ENCODE data around the gene TMEM150B. TPM values are rescaled to one million over a fixed set of nuclear protein-coding genes. Genes with fewer than 3 reads are reported as not detected.

Gene TMEM150B
- total RNA-seq, 1 experiment from 2014 or later: not detected

GRCh38 chr19:55276720-55277430 is 48.3 kb downstream of the TMEM150B start:
- Histone ChIP-seq H3K4me2 (ENCODE audit: low read length) (no peak overlapping the region), H3K9me3 (ENCODE audit: control insufficient read depth in 1 of 2, insufficient read depth in 1 of 2, low read depth in 1 of 2, low read length in 2 of 2) (no peaks in the 10 kb centered on the region), H3K27me3 (ENCODE audit: insufficient read depth, low read length) (no peaks in the 10 kb centered on the region), H3K36me3 (ENCODE audit: control insufficient read depth in 1 of 2, insufficient read depth in 2 of 2, low read length in 2 of 2) (peaks cover 9 to 21% of the 10 kb centered on the region in 2 experiments; a peak in 3 of 4 replicates), H3K9me2 (ENCODE audit: insufficient read depth) (no peaks in the 10 kb centered on the region), H3K4me1 (ENCODE audit: control insufficient read depth in 1 of 2, insufficient read depth in 2 of 2, low read length in 2 of 2) (peaks cover 11 to 18% of the 10 kb centered on the region in 2 experiments), H4K20me1 (ENCODE audit: insufficient read depth) (no peaks in the 10 kb centered on the region), H2AFZ (ENCODE audit: low read depth, low read length, poor library complexity, severe bottlenecking) (no peak overlapping the region), H3K4me3 (replicated peaks in 1 of 2; ENCODE audit: low read depth in 1 of 2, low read length in 2 of 2) (no peak overlapping the region), H3K9ac (ENCODE audit: low read length) (no peak overlapping the region), H3K79me2 (ENCODE audit: insufficient read depth, low read length) (peaks cover 13% of the 10 kb centered on the region), H3K27ac (ENCODE audit: low read depth, low read length) (no peak overlapping the region; the same call in 1 of the 2 replicates)
- DNase-seq (ENCODE audit: low read depth, low spot score): no peak
- intact Hi-C loops (cut with micrococcal nuclease): no loop called here
- ChIA-PET CTCF (no interaction called here), RAD21 (ENCODE audit: low non-redundant PET in 1 of 2, low total read pairs in 2 of 2, uncharacterized antibody in 2 of 2, unreplicated experiment in 2 of 2) (no interaction called here), POLR2A (no interaction called here)
- TF ChIP-seq JUND (IDR thresholded peaks at IDR 0.05) (no peak), SRF (IDR thresholded peaks at IDR 0.05; ENCODE audit: low read depth) (no peak), CEBPB (IDR thresholded peaks at IDR 0.05; ENCODE audit: low read depth) (no peak), CTCF (IDR thresholded peaks at IDR 0.05 in 2 of 3, conservative IDR thresholded peaks at IDR 0.05 in 1 of 3; ENCODE audit: borderline replicate concordance in 1 of 3, insufficient read depth in 1 of 3, low read depth in 2 of 3, low read length in 2 of 3) (no peak)
- no TSS peak for BruUV-seq (replicated peaks)
- no peak for ATAC-seq

- no peak overlapping the region for H3K9ac ChIP-seq (ENCODE audit: low read length)
- H3K9me2 ChIP-seq (ENCODE audit: insufficient read depth): no peaks in the 10 kb centered on the region
- POLR2A ChIA-PET: no interaction called here
- peaks cover 11 to 16% of the 10 kb centered on the region in 2 experiments for H3K4me1 ChIP-seq (ENCODE audit: control insufficient read depth in 1 of 2, insufficient read depth in 2 of 2, low read length in 2 of 2)
- H2AFZ ChIP-seq (ENCODE audit: low read depth, low read length, poor library complexity, severe bottlenecking): no peak overlapping the region
- BruUV-seq (replicated peaks): no TSS peak
- H3K27me3 ChIP-seq (ENCODE audit: insufficient read depth, low read length): no peaks in the 10 kb centered on the region
- no peak overlapping the region for H3K4me3 ChIP-seq (replicated peaks in 1 of 2; ENCODE audit: low read depth in 1 of 2, low read length in 2 of 2)
- no peaks in the 10 kb centered on the region for H3K9me3 ChIP-seq (ENCODE audit: control insufficient read depth in 1 of 2, insufficient read depth in 1 of 2, low read depth in 1 of 2, low read length in 2 of 2)
- intact Hi-C loops (cut with micrococcal nuclease): no loop called here
- RAD21 ChIA-PET (ENCODE audit: low non-redundant PET in 1 of 2, low total read pairs in 2 of 2, uncharacterized antibody in 2 of 2, unreplicated experiment in 2 of 2): no interaction called here
- ATAC-seq (no peak), DNase-seq (ENCODE audit: low read depth, low spot score) (no peak)
- H3K79me2 ChIP-seq (ENCODE audit: insufficient read depth, low read length): peaks cover 13% of the 10 kb centered on the region
- CTCF ChIA-PET: no interaction called here
- no peaks in the 10 kb centered on the region for H4K20me1 ChIP-seq (ENCODE audit: insufficient read depth)
- no peak overlapping the region for H3K4me2 ChIP-seq (ENCODE audit: low read length)
- peaks cover 9 to 21% of the 10 kb centered on the region in 2 experiments; a peak in 3 of 4 replicates for H3K36me3 ChIP-seq (ENCODE audit: control insufficient read depth in 1 of 2, insufficient read depth in 2 of 2, low read length in 2 of 2)
- no peak overlapping the region for H3K27ac ChIP-seq (ENCODE audit: low read depth, low read length)
- TF ChIP-seq EZH2 (IDR thresholded peaks at IDR 0.05): no peak
- no peak for TF ChIP-seq JUND (IDR thresholded peaks at IDR 0.05)
- no peak for TF ChIP-seq SP1 (IDR thresholded peaks at IDR 0.05; ENCODE audit: low read depth)
- TF ChIP-seq YY1 (IDR thresholded peaks at IDR 0.05; ENCODE audit: extremely low read depth, insufficient replicate concordance, low read depth, low read length): no peak
- no peak for TF ChIP-seq ZBTB33 (IDR thresholded peaks at IDR 0.05; ENCODE audit: extremely low read depth, insufficient replicate concordance, low read length)
- no peak for TF ChIP-seq ZNF274 (IDR thresholded peaks at IDR 0.05; ENCODE audit: low read depth, low read length)
- no peak for TF ChIP-seq POLR2AphosphoS5 (IDR thresholded peaks at IDR 0.05; ENCODE audit: low read depth, low read length)
- TF ChIP-seq SRF (IDR thresholded peaks at IDR 0.05; ENCODE audit: low read depth): no peak
- TF ChIP-seq EGR1 (IDR thresholded peaks at IDR 0.05; ENCODE audit: low read depth): no peak
- TF ChIP-seq SIN3A (IDR thresholded peaks at IDR 0.05; ENCODE audit: low read depth): no peak
- TF ChIP-seq ELF1 (IDR thresholded peaks at IDR 0.05; ENCODE audit: borderline replicate concordance, low read depth): no peak
- TF ChIP-seq CEBPB (IDR thresholded peaks at IDR 0.05; ENCODE audit: low read depth): no peak
- TF ChIP-seq POLR2A (IDR thresholded peaks at IDR 0.05; ENCODE audit: borderline replicate concordance, extremely low read depth, insufficient read depth, insufficient read length): no peak
These were observed 49.1 kb downstream of the TMEM150B start for GRCh38 chr19:55275851-55276719.

Data from HCT116 (cell line).